ENCODE results near the gene UQCRHL.

DNA sequence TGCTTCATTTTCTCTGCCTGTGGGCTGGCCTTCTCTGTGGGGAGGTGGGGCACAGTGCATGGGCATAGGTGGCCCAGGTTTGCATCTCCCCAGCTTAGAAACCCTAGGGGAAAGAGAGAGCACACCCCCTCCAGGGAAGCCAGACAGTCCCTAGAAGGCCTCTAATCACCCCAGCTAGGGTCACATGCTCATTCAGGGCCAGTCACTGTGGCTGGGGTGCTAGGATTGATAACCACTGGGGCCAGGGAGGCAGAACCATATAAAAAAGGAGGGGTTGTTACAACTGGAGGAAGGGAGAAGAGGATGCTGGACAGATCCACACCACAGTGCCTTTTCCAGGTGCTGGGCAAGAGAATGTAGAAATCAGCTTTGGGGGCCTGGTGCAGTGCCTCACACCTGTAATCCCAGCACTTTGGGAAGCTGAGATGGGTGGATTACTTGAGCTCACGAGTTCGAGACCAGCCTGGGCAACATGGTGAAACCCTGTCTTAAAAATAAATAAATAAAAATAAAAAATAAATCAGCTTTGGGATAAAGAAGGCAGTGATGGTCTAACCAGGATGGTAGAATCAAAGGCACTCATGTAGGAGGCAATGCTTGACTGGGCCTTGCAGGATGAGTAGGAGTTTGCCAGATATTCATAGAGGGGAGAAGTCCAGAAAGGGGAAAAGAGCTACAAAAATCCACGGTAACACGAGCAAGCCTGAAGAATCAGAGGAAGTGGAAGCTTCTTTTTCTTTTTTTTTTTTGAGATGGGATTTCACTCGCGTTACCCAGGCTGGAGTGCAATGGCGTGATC lies 29.3 kb downstream of the UQCRHL start:
- no peak for TF ChIP-seq POLR2A (IDR thresholded peaks at IDR 0.05)
- TF ChIP-seq, protein P1, sequence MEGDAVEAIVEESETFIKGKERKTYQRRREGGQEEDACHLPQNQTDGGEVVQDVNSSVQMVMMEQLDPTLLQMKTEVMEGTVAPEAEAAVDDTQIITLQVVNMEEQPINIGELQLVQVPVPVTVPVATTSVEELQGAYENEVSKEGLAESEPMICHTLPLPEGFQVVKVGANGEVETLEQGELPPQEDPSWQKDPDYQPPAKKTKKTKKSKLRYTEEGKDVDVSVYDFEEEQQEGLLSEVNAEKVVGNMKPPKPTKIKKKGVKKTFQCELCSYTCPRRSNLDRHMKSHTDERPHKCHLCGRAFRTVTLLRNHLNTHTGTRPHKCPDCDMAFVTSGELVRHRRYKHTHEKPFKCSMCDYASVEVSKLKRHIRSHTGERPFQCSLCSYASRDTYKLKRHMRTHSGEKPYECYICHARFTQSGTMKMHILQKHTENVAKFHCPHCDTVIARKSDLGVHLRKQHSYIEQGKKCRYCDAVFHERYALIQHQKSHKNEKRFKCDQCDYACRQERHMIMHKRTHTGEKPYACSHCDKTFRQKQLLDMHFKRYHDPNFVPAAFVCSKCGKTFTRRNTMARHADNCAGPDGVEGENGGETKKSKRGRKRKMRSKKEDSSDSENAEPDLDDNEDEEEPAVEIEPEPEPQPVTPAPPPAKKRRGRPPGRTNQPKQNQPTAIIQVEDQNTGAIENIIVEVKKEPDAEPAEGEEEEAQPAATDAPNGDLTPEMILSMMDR (IDR thresholded peaks at IDR 0.05), result no peak
- TF ChIP-seq EP300 (IDR thresholded peaks at IDR 0.05), result no peak
- no peak for TF ChIP-seq POLR2AphosphoS5 (IDR thresholded peaks at IDR 0.05)
